HEK293 (cell line): ENCODE measurements around the gene APOBEC3A.

Source experiments
- CTCF ChIA-PET: fragments of 350-600 bp; formaldehyde crosslinking; extraction: SDS; loops from one replicate; lab custom pipeline; 2021; ENCODE audit warnings: antibody characterized with exemption; lab: Yijun Ruan, JAX
- POLR2A ChIA-PET: fragments of 300-600 bp; formaldehyde crosslinking; extraction: SDS; loops from one replicate; lab custom pipeline; 2020; ENCODE audit warnings: antibody characterized with exemption, inconsistent platforms; lab: Yijun Ruan, JAX
- H3K27ac ChIP-seq: fragments of 200-500 bp; sonication (Bioruptor generic); 2 replicates; pipeline ENCODE4 v1.5.1; 2014; ENCODE audit warnings: low read depth, low read length, control low read depth, inconsistent platforms; ENCODE audit errors: extremely low read depth
- H3K36me3 ChIP-seq, 2 experiments: fragments of 200-500 bp in 1 of 2; sonication (Bioruptor generic) in 1 of 2; 1 replicate in 1 of 2; 2 replicates in 1 of 2; pipeline ENCODE4 v1.5.1; 2014 to 2017; ENCODE audit warnings: inconsistent platforms in 2 of 2, low read length in 2 of 2; ENCODE audit not compliant: control insufficient read depth in 2 of 2, insufficient read depth in 1 of 2
- H3K4me1 ChIP-seq: fragments of 200-500 bp; sonication (Bioruptor generic); 2 replicates; pipeline ENCODE4 v1.5.1; 2014; ENCODE audit warnings: mild to moderate bottlenecking, low read length, inconsistent platforms; ENCODE audit not compliant: control insufficient read depth, insufficient read depth
- H3K4me3 ChIP-seq: 2 replicates; pipeline ENCODE4 v1.5.1; 2011; ENCODE audit warnings: low read depth, mild to moderate bottlenecking, control low read depth, low read length, moderate library complexity
- H3K9me3 ChIP-seq: fragments of 200-500 bp; sonication (Bioruptor generic); 2 replicates; pipeline ENCODE4 v1.5.1; 2014; ENCODE audit warnings: low read depth, low read length, inconsistent platforms; ENCODE audit not compliant: control insufficient read depth, insufficient read depth
- GLIS1 ChIP-seq: fragments of 450-650 bp; formaldehyde crosslinking; IDR thresholded peaks from 2 replicates; pipeline ENCODE4 v1.5.1; 2016; ENCODE audit warnings: missing biosample characterization, missing genetic modification characterization
- MEIS1 ChIP-seq: sonication (generic); formaldehyde crosslinking; IDR thresholded peaks from 2 replicates; pipeline ENCODE4 v1.8.1; 2022; ENCODE audit warnings: missing genetic modification reagents, mild to moderate bottlenecking, borderline replicate concordance
- OVOL3 ChIP-seq: fragments of 450-650 bp; formaldehyde crosslinking; IDR thresholded peaks from 2 replicates; pipeline ENCODE4 v1.5.1; 2016; ENCODE audit warnings: missing biosample characterization, missing genetic modification characterization
- SETDB1 ChIP-seq: IDR thresholded peaks from one replicate; pipeline ENCODE4 v1.6.1; 2017; ENCODE audit warnings: mild to moderate bottlenecking, low read length, moderate library complexity, mixed read lengths; ENCODE audit not compliant: insufficient read length
- ZBTB48 ChIP-seq: fragments of 450-650 bp; formaldehyde crosslinking; IDR thresholded peaks from 2 replicates; pipeline ENCODE4 v1.5.1; 2016; ENCODE audit warnings: missing biosample characterization, missing genetic modification characterization
- ZNF112 ChIP-seq: fragments of 450-650 bp; formaldehyde crosslinking; IDR thresholded peaks from 2 replicates; pipeline ENCODE4 v1.5.0; 2017; ENCODE audit warnings: missing biosample characterization, missing genetic modification characterization
- ZNF2 ChIP-seq: fragments of 450-650 bp; formaldehyde crosslinking; IDR thresholded peaks from 2 replicates; pipeline ENCODE4 v1.5.1; 2016; ENCODE audit warnings: missing biosample characterization, missing genetic modification characterization
- ZNF221 ChIP-seq: fragments of 450-650 bp; formaldehyde crosslinking; IDR thresholded peaks from 2 replicates; pipeline ENCODE4 v1.5.1; 2017; ENCODE audit warnings: missing biosample characterization, missing genetic modification characterization, borderline replicate concordance
- ZNF248 ChIP-seq: fragments of 450-650 bp; formaldehyde crosslinking; IDR thresholded peaks from 2 replicates; pipeline ENCODE4 v1.5.1; 2017; ENCODE audit warnings: missing biosample characterization, missing genetic modification characterization
- ZNF292 ChIP-seq: fragments of 450-650 bp; formaldehyde crosslinking; IDR thresholded peaks from 2 replicates; pipeline ENCODE4 v1.5.1; 2016; ENCODE audit warnings: low read depth, missing biosample characterization, missing genetic modification characterization, borderline replicate concordance
- ZNF354C ChIP-seq: fragments of 450-650 bp; formaldehyde crosslinking; IDR thresholded peaks from 2 replicates; pipeline ENCODE4 v1.5.1; 2016; ENCODE audit warnings: missing biosample characterization, missing genetic modification characterization, low read depth, borderline replicate concordance
- ZNF366 ChIP-seq: fragments of 450-650 bp; formaldehyde crosslinking; conservative IDR thresholded peaks from 2 replicates; pipeline ENCODE4 v1.5.1; 2016; ENCODE audit warnings: missing biosample characterization, missing genetic modification characterization
- ZNF600 ChIP-seq: fragments of 450-650 bp; formaldehyde crosslinking; IDR thresholded peaks from 2 replicates; pipeline ENCODE4 v1.5.1; 2016; ENCODE audit warnings: missing biosample characterization, missing genetic modification characterization
- ZNF624 ChIP-seq: fragments of 450-650 bp; formaldehyde crosslinking; IDR thresholded peaks from 2 replicates; pipeline ENCODE4 v1.5.1; 2017; ENCODE audit warnings: missing biosample characterization, missing genetic modification characterization
- ZNF707 ChIP-seq: fragments of 450-650 bp; formaldehyde crosslinking; IDR thresholded peaks from 2 replicates; pipeline ENCODE4 v1.5.1; 2016; ENCODE audit warnings: missing biosample characterization, missing genetic modification characterization
- ZNF776 ChIP-seq: fragments of 450-650 bp; formaldehyde crosslinking; IDR thresholded peaks from 2 replicates; pipeline ENCODE4 v1.5.0; 2017; ENCODE audit warnings: missing biosample characterization, missing genetic modification characterization, borderline replicate concordance
- ZNF785 ChIP-seq: fragments of 450-650 bp; formaldehyde crosslinking; IDR thresholded peaks from 2 replicates; pipeline ENCODE4 v1.5.1; 2016; ENCODE audit warnings: missing biosample characterization, missing genetic modification characterization
- ZXDB ChIP-seq: fragments of 450-650 bp; formaldehyde crosslinking; IDR thresholded peaks from 2 replicates; pipeline ENCODE4 v1.5.1; 2016; ENCODE audit warnings: missing biosample characterization, missing genetic modification characterization
- TF ChIP-seq, protein P1 (sequence below): fragments of 450-650 bp; formaldehyde crosslinking; IDR thresholded peaks from 2 replicates; pipeline ENCODE4; 2016; ENCODE audit warnings: missing biosample characterization, missing genetic modification characterization
- TF ChIP-seq, protein P2 (sequence below): fragments of 450-650 bp; formaldehyde crosslinking; IDR thresholded peaks from 2 replicates; pipeline ENCODE4 v1.5.1; 2016; ENCODE audit warnings: missing biosample characterization, missing genetic modification characterization
- TF ChIP-seq, protein P3 (sequence below): fragments of 450-650 bp; formaldehyde crosslinking; IDR thresholded peaks from 2 replicates; pipeline ENCODE4 v1.5.1; 2016; ENCODE audit warnings: missing biosample characterization, missing genetic modification characterization
- TF ChIP-seq, protein P4 (sequence below): fragments of 450-650 bp; formaldehyde crosslinking; IDR thresholded peaks from 2 replicates; pipeline ENCODE4 v1.5.1; 2017; ENCODE audit warnings: missing biosample characterization, missing genetic modification characterization
- TF ChIP-seq, protein P5 (sequence below): fragments of 450-650 bp; formaldehyde crosslinking; IDR thresholded peaks from 2 replicates; pipeline ENCODE4 v1.5.1; 2016; ENCODE audit warnings: missing biosample characterization, missing genetic modification characterization
- TF ChIP-seq, protein P6 (sequence below): sonication (generic); formaldehyde crosslinking; IDR thresholded peaks from 2 replicates; pipeline ENCODE4 v1.8.1; 2022; ENCODE audit warnings: mild to moderate bottlenecking, moderate library complexity, missing genetic modification reagents

The APOBEC3A gene

DNA sequence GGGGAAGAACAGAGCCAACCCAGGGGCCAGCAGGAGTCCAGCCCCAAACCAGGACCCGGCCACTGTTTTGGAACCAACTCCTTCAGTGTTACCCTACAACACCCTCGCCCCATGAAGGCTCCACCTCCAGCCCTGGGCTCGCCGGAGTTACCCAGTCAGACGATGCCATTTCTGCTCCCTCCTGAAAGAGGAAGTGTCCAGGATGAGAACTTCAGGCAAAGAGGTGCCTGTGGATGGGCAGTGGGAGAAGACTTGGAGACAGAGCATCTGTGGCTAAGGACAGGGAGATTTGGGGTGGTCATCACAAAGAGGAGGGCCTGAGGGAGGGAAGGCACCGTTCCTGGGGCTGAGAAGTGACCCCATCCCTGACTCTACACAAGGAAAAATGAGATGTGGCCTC lies 38.7 kb downstream of the APOBEC3A start (continued):
- TF ChIP-seq, protein P1, sequence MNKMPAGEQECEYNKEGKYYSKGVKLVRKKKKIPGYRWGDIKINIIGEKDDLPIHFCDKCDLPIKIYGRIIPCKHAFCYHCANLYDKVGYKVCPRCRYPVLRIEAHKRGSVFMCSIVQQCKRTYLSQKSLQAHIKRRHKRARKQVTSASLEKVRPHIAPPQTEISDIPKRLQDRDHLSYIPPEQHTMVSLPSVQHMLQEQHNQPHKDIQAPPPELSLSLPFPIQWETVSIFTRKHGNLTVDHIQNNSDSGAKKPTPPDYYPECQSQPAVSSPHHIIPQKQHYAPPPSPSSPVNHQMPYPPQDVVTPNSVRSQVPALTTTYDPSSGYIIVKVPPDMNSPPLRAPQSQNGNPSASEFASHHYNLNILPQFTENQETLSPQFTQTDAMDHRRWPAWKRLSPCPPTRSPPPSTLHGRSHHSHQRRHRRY (tag by site-specific recombination) = no peak
- no peak for TF ChIP-seq ZNF248 (tag by site-specific recombination)
- TF ChIP-seq ZNF707 = no peak
- TF ChIP-seq, protein P2, sequence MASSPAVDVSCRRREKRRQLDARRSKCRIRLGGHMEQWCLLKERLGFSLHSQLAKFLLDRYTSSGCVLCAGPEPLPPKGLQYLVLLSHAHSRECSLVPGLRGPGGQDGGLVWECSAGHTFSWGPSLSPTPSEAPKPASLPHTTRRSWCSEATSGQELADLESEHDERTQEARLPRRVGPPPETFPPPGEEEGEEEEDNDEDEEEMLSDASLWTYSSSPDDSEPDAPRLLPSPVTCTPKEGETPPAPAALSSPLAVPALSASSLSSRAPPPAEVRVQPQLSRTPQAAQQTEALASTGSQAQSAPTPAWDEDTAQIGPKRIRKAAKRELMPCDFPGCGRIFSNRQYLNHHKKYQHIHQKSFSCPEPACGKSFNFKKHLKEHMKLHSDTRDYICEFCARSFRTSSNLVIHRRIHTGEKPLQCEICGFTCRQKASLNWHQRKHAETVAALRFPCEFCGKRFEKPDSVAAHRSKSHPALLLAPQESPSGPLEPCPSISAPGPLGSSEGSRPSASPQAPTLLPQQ = no peak

DNA sequence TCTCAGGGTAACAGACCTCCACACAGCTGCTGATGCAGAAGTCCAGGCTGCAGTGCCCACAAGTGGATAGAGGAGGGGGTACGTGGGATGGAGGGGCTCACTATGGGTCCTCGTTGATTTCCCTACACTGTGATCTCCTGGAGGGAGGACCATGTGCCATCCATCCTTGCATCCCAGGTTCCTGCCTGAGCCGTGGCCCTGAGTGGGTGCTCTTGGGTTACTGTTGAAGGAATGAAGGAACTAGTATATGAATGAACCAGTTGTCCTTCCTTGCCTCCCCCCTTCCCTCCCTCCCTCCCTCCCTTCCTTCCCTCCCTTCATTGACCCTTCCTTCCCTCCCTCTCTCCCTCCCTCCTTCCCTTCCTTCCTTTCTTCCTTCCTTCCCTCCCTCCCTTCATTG lies 40.1 kb downstream of the APOBEC3A start:
- H3K4me3 ChIP-seq = no peak overlapping the region
- no peaks in the 10 kb centered on the region for H3K4me1 ChIP-seq
- CTCF ChIA-PET = interaction anchor here (0.6 to 1.0 kb wide), 2 partner anchors 127 to 129 kb away, joined by 3 to 7 read pairs; no protein-coding TSS in a partner anchor
- H3K36me3 ChIP-seq = no peaks in the 10 kb centered on the region
- H3K27ac ChIP-seq = no peak overlapping the region
- TF ChIP-seq, protein P3, sequence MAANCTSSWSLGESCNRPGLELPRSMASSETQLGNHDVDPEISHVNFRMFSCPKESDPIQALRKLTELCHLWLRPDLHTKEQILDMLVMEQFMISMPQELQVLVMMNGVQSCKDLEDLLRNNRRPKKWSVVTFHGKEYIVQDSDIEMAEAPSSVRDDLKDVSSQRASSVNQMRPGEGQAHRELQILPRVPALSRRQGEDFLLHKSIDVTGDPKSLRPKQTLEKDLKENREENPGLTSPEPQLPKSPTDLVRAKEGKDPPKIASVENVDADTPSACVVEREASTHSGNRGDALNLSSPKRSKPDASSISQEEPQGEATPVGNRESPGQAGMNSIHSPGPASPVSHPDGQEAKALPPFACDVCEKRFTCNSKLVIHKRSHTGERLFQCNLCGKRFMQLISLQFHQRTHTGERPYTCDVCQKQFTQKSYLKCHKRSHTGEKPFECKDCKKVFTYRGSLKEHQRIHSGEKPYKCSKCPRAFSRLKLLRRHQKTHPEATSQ (tag by site-specific recombination) = no peak
- TF ChIP-seq ZNF354C (tag by site-specific recombination) (no peak), ZBTB48 (tag by site-specific recombination) (no peak), ZNF221 (tag by site-specific recombination) (no peak), ZNF366 (tag by site-specific recombination) (peak; percentile 50; the same call in 1 of the 2 replicates), ZNF112 (no peak), ZNF785 (tag by site-specific recombination) (no peak), ZNF776 (no peak)
- TF ChIP-seq, protein P4, sequence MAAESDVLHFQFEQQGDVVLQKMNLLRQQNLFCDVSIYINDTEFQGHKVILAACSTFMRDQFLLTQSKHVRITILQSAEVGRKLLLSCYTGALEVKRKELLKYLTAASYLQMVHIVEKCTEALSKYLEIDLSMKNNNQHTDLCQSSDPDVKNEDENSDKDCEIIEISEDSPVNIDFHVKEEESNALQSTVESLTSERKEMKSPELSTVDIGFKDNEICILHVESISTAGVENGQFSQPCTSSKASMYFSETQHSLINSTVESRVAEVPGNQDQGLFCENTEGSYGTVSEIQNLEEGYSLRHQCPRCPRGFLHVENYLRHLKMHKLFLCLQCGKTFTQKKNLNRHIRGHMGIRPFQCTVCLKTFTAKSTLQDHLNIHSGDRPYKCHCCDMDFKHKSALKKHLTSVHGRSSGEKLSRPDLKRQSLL (tag by site-specific recombination) = no peak
- POLR2A ChIA-PET = interaction anchor here (0.8 kb wide), 1 partner anchor 15 kb away, joined by 3 read pairs; no protein-coding TSS in a partner anchor
- no peaks in the 10 kb centered on the region for H3K9me3 ChIP-seq

DNA sequence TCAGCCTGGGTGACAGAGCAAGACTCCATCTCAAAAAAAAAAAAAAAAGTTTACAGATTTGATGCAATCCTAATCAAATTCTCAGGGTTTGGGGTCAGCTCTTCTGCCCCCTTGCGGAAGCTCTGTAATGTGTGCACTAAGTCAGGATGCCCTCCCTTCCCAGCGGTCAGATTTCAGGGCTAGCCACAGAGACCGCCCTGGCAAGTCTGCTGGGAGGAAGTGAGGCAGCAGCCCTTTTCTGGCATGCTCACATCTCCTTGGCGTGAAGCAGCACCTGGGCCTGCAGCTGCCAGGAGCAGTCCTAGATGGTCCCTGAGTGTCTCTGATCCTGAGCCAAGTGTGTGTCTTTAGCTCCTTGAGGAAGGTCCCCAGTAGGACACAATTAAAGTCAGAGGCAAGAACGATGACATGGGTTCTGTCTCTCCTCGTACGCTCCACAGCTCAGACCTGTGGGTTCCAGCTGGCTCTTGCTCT lies 45.8 kb downstream of the APOBEC3A start:
- CTCF ChIA-PET = interaction anchor here (0.6 to 8.1 kb wide), 44 partner anchors 8 to 1463 kb away, joined by 3 to 128 read pairs (median 5); partner anchors contain the start of genes APOBEC3B, APOBEC3C, CBX6 and NPTXR
- H3K27ac ChIP-seq = no peak overlapping the region
- TF ChIP-seq ZNF2 (tag by site-specific recombination) (peak; percentile 59; the same call in 1 of the 2 replicates), ZNF112 (no peak), ZNF624 (no peak), ZNF600 (tag by site-specific recombination) (peak; percentile 31; the same call in 1 of the 2 replicates), MEIS1 (CRISPR knock-in tag) (no peak), OVOL3 (tag by site-specific recombination) (no peak), ZNF292 (tag by site-specific recombination) (no peak), SETDB1 (no peak), GLIS1 (no peak), ZXDB (tag by site-specific recombination) (0 out of 2 replicates have a peak, but pooled peaks have one; percentile 20)
- TF ChIP-seq, protein P5, sequence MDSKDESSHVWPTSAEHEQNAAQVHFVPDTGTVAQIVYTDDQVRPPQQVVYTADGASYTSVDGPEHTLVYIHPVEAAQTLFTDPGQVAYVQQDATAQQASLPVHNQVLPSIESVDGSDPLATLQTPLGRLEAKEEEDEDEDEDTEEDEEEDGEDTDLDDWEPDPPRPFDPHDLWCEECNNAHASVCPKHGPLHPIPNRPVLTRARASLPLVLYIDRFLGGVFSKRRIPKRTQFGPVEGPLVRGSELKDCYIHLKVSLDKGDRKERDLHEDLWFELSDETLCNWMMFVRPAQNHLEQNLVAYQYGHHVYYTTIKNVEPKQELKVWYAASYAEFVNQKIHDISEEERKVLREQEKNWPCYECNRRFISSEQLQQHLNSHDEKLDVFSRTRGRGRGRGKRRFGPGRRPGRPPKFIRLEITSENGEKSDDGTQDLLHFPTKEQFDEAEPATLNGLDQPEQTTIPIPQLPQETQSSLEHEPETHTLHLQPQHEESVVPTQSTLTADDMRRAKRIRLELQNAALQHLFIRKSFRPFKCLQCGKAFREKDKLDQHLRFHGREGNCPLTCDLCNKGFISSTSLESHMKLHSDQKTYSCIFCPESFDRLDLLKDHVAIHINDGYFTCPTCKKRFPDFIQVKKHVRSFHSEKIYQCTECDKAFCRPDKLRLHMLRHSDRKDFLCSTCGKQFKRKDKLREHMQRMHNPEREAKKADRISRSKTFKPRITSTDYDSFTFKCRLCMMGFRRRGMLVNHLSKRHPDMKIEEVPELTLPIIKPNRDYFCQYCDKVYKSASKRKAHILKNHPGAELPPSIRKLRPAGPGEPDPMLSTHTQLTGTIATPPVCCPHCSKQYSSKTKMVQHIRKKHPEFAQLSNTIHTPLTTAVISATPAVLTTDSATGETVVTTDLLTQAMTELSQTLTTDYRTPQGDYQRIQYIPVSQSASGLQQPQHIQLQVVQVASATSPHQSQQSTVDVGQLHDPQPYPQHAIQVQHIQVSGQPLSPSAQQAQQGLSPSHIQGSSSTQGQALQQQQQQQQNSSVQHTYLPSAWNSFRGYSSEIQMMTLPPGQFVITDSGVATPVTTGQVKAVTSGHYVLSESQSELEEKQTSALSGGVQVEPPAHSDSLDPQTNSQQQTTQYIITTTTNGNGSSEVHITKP = no peak
- TF ChIP-seq, protein P6, sequence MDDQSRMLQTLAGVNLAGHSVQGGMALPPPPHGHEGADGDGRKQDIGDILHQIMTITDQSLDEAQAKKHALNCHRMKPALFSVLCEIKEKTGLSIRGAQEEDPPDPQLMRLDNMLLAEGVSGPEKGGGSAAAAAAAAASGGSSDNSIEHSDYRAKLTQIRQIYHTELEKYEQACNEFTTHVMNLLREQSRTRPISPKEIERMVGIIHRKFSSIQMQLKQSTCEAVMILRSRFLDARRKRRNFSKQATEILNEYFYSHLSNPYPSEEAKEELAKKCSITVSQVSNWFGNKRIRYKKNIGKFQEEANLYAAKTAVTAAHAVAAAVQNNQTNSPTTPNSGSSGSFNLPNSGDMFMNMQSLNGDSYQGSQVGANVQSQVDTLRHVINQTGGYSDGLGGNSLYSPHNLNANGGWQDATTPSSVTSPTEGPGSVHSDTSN = no peak

More for the DNA sequence above, 45.8 kb downstream of the APOBEC3A start:
- Histone ChIP-seq H3K36me3 (no peaks in the 10 kb centered on the region), H3K9me3 (no peaks in the 10 kb centered on the region), H3K4me1 (no peaks in the 10 kb centered on the region), H3K4me3 (no peak overlapping the region)
- POLR2A ChIA-PET = interaction anchor here (0.6 to 1.3 kb wide), 9 partner anchors 18 to 1360 kb away, joined by 3 to 8 read pairs (median 4); partner anchors contain the start of gene APOBEC3B
